Heart right ventricle (tissue), 16 donors: ENCODE measurements around the gene ABI3BP. TPM values are rescaled to one million over a fixed set of nuclear protein-coding genes. Genes with fewer than 3 reads are reported as not detected.
A peak's percentile ranks its signal among the peaks of the same experiment; 100 is the strongest.

ENCODE experiments used
- ATAC-seq, 8 donors: fragments of 200-7000 bp; cut with Tn5 transposase; one replicate each; pipeline ENCODE4 v1.9.1; 2020; ENCODE audit warnings: mild to moderate bottlenecking in 8 of 8, moderate library complexity in 8 of 8, moderate number of reproducible peaks in 1 of 8
- DNase-seq, 2 donors: peaks; one replicate each; pipeline ENCODE4 v3.0.0-alpha.2; 2020
- H3K27ac ChIP-seq, 10 donors: fragments of 200-600 bp; sonication (generic) in 2 of 10; one replicate each; pipeline versions ENCODE4 v1.5.0 to v1.8.0; 2020 to 2022; ENCODE audit warnings: mild to moderate bottlenecking in 3 of 10
- H3K27me3 ChIP-seq, 7 donors: fragments of 200-600 bp; one replicate each; pipeline ENCODE4 v1.8.0; 2021 to 2022; ENCODE audit warnings: mild to moderate bottlenecking in 2 of 7
- H3K36me3 ChIP-seq, 9 donors: fragments of 200-600 bp; sonication (generic) in 1 of 9; one replicate each; pipeline versions ENCODE4 v1.5.0 to v1.8.0; 2020 to 2022; ENCODE audit warnings: mild to moderate bottlenecking in 2 of 9
- H3K4me1 ChIP-seq, 9 donors: fragments of 200-600 bp; sonication (generic) in 1 of 9; one replicate each; pipeline versions ENCODE4 v1.5.0 to v1.8.0; 2020 to 2022; ENCODE audit warnings: mild to moderate bottlenecking in 4 of 9
- H3K4me3 ChIP-seq, 10 donors: fragments of 200-600 bp; sonication (generic) in 2 of 10; one replicate each; pipeline versions ENCODE4 v1.5.0 to v1.8.0; 2020 to 2022; ENCODE audit warnings: mild to moderate bottlenecking in 7 of 10, moderate library complexity in 2 of 10
- H3K9me3 ChIP-seq, 11 donors: fragments of 200-600 bp in 10 of 11; sonication (generic) in 2 of 11; one replicate each; pipeline versions ENCODE4 v1.5.0 to v1.8.0; 2013 to 2022; ENCODE audit warnings: mild to moderate bottlenecking in 2 of 11, control low read depth in 1 of 11, moderate library complexity in 1 of 11
- WGBS, 2 donors: extraction: QIAGEN DNeasy Blood & Tissue Kit; methylation state at CpG; one replicate each; pipeline ENCODE4 v1.1.7; 2013; ENCODE audit warnings: inconsistent platforms in 1 of 2; 5-methylcytosine and 5-hydroxymethylcytosine counted together
- intact Hi-C, 10 donors: fragments of 100-400 bp; cut with DNase I; formaldehyde crosslinking; loops; one replicate each; pipeline versions ENCODE4 v1.11.1 to v1.14.2; 2022
- polyA plus RNA-seq, 2 donors: library from polyadenylated mRNA; stranded (reverse); fragments of 200-250 nt; gene quantifications; one replicate each; pipeline ENCODE4 v1.2.3, GENCODE V29; 2013
- total RNA-seq, 10 donors: library from RNA; stranded (reverse); fragmentation: NEBNext Ultra II Directional in 3 of 10; extraction: Animal tissue kit (Norgen Biotek cat#: 25700) in 3 of 10; gene quantifications; one replicate each; pipeline versions ENCODE4 v1.2.1 to v1.2.4, GENCODE V29; 2021 to 2023
- TF ChIP-seq, protein P1 (sequence below), 9 donors: fragments of 200-600 bp; sonication (generic) in 2 of 9; IDR thresholded peaks; one replicate each; pipeline versions ENCODE4 v1.5.0 to v1.8.0; 2021 to 2022; ENCODE audit warnings: antibody characterized with exemption in 9 of 9, mild to moderate bottlenecking in 5 of 9, moderate library complexity in 1 of 9
- donor health status: Arrhythmogenic right ventricular cardiomyopathy.
- donor health status: ischemic (EF 13 %, LVEDD 7.1; RV severe dilation, severe dysfunction).
- donor health status: healthy with polysubstance abuse.
- donor health status: DM: no; HTN: yes; CAD: no.
- donor health status: DM: no; HTN: no; CAD: no.
- donor health status: ischemic (EF 25% LVEDD 6.9; RV normal size, moderate dysfunction).
- donor health status: ischemic (EF 25% LVEDD 5.7; RV mildly dilated, moderate dysfunction).
- donor health status: healthy.
- donor health status: DM: yes; HTN: yes; CAD: no.
- donor health status: Ischemic cardiomyopathy.
- donor health status: ischemic (EF 35%, LVEDD 5.7; RV mildly dilated, moderate dysfunction).
- donor health status: nonischemic (EF 11% LVEDD 7.7; RV severe dilation, severe dysfunction).
- donor health status: DM: yes; HTN: yes; CAD: no.
- donor health status: PGD.
- donor health status: ischemic (EF 29% LVEDD 5.4; RV normal size, mild dysfunction).
- donor health status: nonischemic (EF 23%, LVEDD 6.1; RV moderate dilation, normal function).

Gene ABI3BP
- total and polyA plus RNA-seq, 12 donors = 11.7 to 90.2 (median 26.5) TPM

DNA sequence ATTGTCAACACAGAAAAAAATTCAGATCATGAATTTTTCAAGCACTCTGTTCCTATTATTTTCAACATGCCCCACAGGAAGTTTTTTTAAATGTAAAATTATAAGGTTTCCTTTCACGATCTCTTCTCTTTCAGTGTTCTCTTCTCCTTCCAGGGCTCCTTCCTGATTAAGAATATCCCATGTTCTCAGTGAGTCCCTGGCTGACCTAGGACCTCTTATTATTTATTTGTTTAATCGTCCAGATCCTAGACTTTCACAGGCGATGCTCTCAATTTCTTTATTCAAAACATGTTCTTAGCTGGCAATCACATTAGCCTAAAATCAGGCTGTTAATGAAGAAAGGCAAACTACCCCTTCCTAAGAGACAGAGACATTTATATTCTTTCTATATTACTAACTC, 124.3 kb downstream of the ABI3BP start:
- Histone ChIP-seq H3K27ac (peak overlapping the region in 2 of 10 donors; percentile 1 to 31), H3K9me3 (no peaks in the 10 kb centered on the region), H3K27me3 (no peaks in the 10 kb centered on the region), H3K4me1 (peaks cover 0 to 11% (median 7%) of the 10 kb centered on the region in 9 donors), H3K4me3 (no peak overlapping the region), H3K36me3 (peaks cover 0 to 3% (median 0%) of the 10 kb centered on the region in 9 donors)
- DNase-seq = no peak
- TF ChIP-seq, protein P1, sequence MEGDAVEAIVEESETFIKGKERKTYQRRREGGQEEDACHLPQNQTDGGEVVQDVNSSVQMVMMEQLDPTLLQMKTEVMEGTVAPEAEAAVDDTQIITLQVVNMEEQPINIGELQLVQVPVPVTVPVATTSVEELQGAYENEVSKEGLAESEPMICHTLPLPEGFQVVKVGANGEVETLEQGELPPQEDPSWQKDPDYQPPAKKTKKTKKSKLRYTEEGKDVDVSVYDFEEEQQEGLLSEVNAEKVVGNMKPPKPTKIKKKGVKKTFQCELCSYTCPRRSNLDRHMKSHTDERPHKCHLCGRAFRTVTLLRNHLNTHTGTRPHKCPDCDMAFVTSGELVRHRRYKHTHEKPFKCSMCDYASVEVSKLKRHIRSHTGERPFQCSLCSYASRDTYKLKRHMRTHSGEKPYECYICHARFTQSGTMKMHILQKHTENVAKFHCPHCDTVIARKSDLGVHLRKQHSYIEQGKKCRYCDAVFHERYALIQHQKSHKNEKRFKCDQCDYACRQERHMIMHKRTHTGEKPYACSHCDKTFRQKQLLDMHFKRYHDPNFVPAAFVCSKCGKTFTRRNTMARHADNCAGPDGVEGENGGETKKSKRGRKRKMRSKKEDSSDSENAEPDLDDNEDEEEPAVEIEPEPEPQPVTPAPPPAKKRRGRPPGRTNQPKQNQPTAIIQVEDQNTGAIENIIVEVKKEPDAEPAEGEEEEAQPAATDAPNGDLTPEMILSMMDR (IDR thresholded peaks at IDR 0.05) = no peak
- peak in 2 of 8 donors; percentile 33 to 49 for ATAC-seq
- 53 to 56% methylated on average over 3 of the region's 3 CpGs for WGBS, 2 donors
- intact Hi-C loops = no loop called here

DNA sequence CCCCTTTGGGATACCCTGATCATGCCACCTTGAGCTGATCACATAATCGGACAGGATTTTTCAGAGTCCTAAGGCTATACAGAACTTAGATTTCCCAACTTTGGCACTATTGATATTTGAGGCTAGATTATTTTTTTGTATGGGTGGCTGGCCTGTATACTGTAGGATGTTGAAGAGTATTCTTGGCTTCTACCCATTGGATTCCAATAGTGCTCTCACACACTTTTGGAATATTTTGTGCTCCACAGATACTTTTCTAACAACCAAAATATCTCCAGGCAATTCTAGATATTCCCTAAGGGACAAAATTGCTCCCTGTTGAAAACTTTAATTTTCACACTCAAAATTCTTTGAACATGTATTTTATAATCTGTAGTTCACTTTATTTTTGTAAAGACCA, 125.1 kb downstream of the ABI3BP start:
- Histone ChIP-seq H3K27me3 (no peaks in the 10 kb centered on the region), H3K9me3 (no peaks in the 10 kb centered on the region), H3K27ac (no peak overlapping the region), H3K36me3 (peaks cover 0 to 3% (median 0%) of the 10 kb centered on the region in 9 donors), H3K4me3 (no peak overlapping the region), H3K4me1 (peaks cover 0 to 11% (median 7%) of the 10 kb centered on the region in 9 donors)
- TF ChIP-seq, protein P1 (IDR thresholded peaks at IDR 0.05) = no peak
- 92 to 94% methylated on average over 1 of the region's 1 CpG for WGBS, 2 donors
- DNase-seq (no peak), ATAC-seq (no peak)
- intact Hi-C loops = no loop called here

DNA sequence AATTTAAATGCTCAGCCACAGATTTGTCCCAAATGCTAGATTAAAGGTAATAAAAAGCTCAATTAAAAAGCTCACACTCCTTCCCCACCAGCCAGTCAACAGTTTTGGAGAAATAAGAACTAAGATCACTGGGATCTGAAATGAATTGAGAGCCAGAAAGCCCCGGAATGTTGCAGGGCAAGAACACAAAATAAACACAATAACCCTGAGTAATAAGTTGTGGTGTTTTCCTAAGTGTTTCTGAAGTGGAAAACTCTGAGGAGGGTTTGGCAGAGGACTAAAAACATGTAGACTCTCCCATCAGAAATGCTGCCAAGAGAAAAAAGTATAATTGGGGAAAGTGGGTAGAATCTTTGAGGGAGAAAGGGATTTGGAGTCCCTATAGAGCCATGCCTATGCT, 127.8 kb downstream of the ABI3BP start:
- peak overlapping the region in 1 of 10 donors; percentile 5 for H3K27ac ChIP-seq
- TF ChIP-seq, protein P1 (IDR thresholded peaks at IDR 0.05) = no peak
- H3K9me3 ChIP-seq = no peaks in the 10 kb centered on the region
- intact Hi-C loops = no loop called here
- H3K36me3 ChIP-seq = peaks cover 0 to 3% (median 0%) of the 10 kb centered on the region in 9 donors
- no peaks in the 10 kb centered on the region for H3K27me3 ChIP-seq
- H3K4me3 ChIP-seq = no peak overlapping the region
- WGBS, 2 donors = 52 to 56% methylated on average over 1 of the region's 1 CpG
- ATAC-seq (peak in 4 of 8 donors; percentile 39 to 46 (median 42)), DNase-seq (no peak)
- peaks cover 0 to 11% (median 7%) of the 10 kb centered on the region in 9 donors for H3K4me1 ChIP-seq

DNA sequence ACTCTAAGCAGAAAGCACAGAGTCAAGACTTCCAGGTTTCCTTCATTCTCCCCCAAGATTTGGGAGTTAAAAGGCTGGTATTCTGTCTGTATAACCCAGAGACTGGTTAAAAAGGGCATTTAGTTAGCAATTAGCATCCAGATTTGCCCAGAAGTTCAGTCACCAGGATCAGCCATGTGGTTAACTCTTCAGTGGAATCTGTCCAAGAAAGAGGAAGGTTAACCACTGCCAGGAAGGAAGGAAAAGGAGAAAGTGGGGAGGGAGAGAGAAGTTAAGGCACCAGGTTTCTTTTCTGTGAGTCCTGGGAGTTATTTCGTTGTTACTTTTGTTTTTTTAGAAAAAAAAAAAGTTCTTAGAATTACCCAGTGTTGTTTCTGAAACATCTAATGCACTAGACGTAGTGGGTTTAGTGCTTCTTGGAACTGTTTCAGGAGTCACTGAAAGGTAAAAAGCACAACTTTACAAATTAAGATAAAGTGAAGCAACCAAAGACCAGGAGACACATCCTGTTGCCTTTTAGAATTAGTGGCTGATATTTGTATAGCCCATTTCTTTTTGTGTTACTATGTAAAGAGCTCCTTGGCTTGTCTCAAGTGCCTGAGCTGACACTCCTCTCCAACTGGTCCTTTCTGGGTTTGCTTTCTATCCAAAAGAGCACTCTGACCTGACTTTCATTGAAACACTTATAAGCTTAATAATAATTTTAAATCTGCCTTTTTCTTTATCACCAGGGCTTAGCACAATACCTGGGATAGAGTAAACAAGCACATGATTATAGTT, 128.6 kb downstream of the ABI3BP start:
- H3K36me3 ChIP-seq = peaks cover 0 to 3% (median 0%) of the 10 kb centered on the region in 9 donors
- TF ChIP-seq, protein P1 (IDR thresholded peaks at IDR 0.05) = no peak
- no peaks in the 10 kb centered on the region for H3K9me3 ChIP-seq
- H3K4me3 ChIP-seq = no peak overlapping the region
- DNase-seq (no peak), ATAC-seq (no peak)
- intact Hi-C loops = no loop called here
- H3K27me3 ChIP-seq = no peaks in the 10 kb centered on the region
- 43 to 52% methylated on average over 2 of the region's 2 CpGs for WGBS, 2 donors
- peaks cover 0 to 6% (median 3%) of the 10 kb centered on the region in 9 donors for H3K4me1 ChIP-seq
- peak overlapping the region in 2 of 10 donors; percentile 1 to 24 for H3K27ac ChIP-seq
